ENCODE measurements around the gene RIMS4.

The RIMS4 gene

GRCh38 chr20:44836601-44837120, 26.3 kb upstream of the RIMS4 start:
- Histone ChIP-seq H3K4me1 (ENCODE audit: control insufficient read depth in 1 of 2, insufficient read depth in 1 of 2, low read depth in 1 of 2, low read length in 1 of 2) (peaks cover 8 to 15% of the 10 kb centered on the region in 2 experiments), H3K27ac (no peak overlapping the region), H3K9me3 (no peaks in the 10 kb centered on the region), H3K36me3 (no peaks in the 10 kb centered on the region), H3K4me3 (ENCODE audit: low read depth in 1 of 2, low read length in 1 of 2) (no peak overlapping the region), H3K27me3 (peaks cover 75% of the 10 kb centered on the region)
- TF ChIP-seq CTCF (IDR thresholded peaks at IDR 0.05), result no peak

GRCh38 chr20:44835661-44836221, 25.4 kb upstream of the RIMS4 start:
- no peaks in the 10 kb centered on the region for H3K9me3 ChIP-seq
- H3K27me3 ChIP-seq, result peaks cover 76% of the 10 kb centered on the region
- peaks cover 8 to 15% of the 10 kb centered on the region in 2 experiments for H3K4me1 ChIP-seq (ENCODE audit: control insufficient read depth in 1 of 2, insufficient read depth in 1 of 2, low read depth in 1 of 2, low read length in 1 of 2)
- H3K36me3 ChIP-seq, result no peaks in the 10 kb centered on the region
- H3K27ac ChIP-seq, result no peak overlapping the region
- H3K4me3 ChIP-seq (ENCODE audit: low read depth in 1 of 2, low read length in 1 of 2), result no peak overlapping the region
- no peak for TF ChIP-seq CTCF (IDR thresholded peaks at IDR 0.05)

- Histone ChIP-seq H3K4me1 (ENCODE audit: control insufficient read depth in 1 of 2, insufficient read depth in 1 of 2, low read depth in 1 of 2, low read length in 1 of 2) (peaks cover 8 to 15% of the 10 kb centered on the region in 2 experiments), H3K27me3 (peaks cover 76% of the 10 kb centered on the region), H3K36me3 (no peaks in the 10 kb centered on the region), H3K9me3 (no peaks in the 10 kb centered on the region), H3K4me3 (ENCODE audit: low read depth in 1 of 2, low read length in 1 of 2) (no peak overlapping the region), H3K27ac (no peak overlapping the region)
- no peak for TF ChIP-seq CTCF (IDR thresholded peaks at IDR 0.05)
Measured at GRCh38 chr20:44835116-44835515, 24.8 kb upstream of the RIMS4 start.

- peaks cover 8 to 15% of the 10 kb centered on the region in 2 experiments for H3K4me1 ChIP-seq (ENCODE audit: control insufficient read depth in 1 of 2, insufficient read depth in 1 of 2, low read depth in 1 of 2, low read length in 1 of 2)
- H3K36me3 ChIP-seq, result no peaks in the 10 kb centered on the region
- TF ChIP-seq CTCF (IDR thresholded peaks at IDR 0.05), result no peak
- no peak overlapping the region for H3K27ac ChIP-seq
- no peaks in the 10 kb centered on the region for H3K9me3 ChIP-seq
- no peak overlapping the region for H3K4me3 ChIP-seq (ENCODE audit: low read depth in 1 of 2, low read length in 1 of 2)
- peaks cover 80% of the 10 kb centered on the region for H3K27me3 ChIP-seq
Measured at GRCh38 chr20:44834693-44835092, 24.3 kb upstream of the RIMS4 start.

GRCh38 chr20:44833437-44833836, 23.1 kb upstream of the RIMS4 start:
- Histone ChIP-seq H3K4me3 (ENCODE audit: low read depth in 1 of 2, low read length in 1 of 2) (no peak overlapping the region), H3K36me3 (no peaks in the 10 kb centered on the region), H3K4me1 (ENCODE audit: control insufficient read depth in 1 of 2, insufficient read depth in 1 of 2, low read depth in 1 of 2, low read length in 1 of 2) (peaks cover 8 to 15% of the 10 kb centered on the region in 2 experiments), H3K27ac (no peak overlapping the region), H3K27me3 (peaks cover 81% of the 10 kb centered on the region), H3K9me3 (no peaks in the 10 kb centered on the region)
- TF ChIP-seq CTCF (IDR thresholded peaks at IDR 0.05), result no peak
